SU-DHL-6 (cell line): ENCODE data around the gene BCAS1.

Experiments
- H2AFZ ChIP-seq: fragments of 200-600 bp; sonication (generic); 2 replicates; pipeline ENCODE4 v1.6.1; 2014; ENCODE audit warnings: low read depth, mild to moderate bottlenecking, moderate library complexity, mixed read lengths, antibody characterized with exemption, low read length; ENCODE audit not compliant: severe bottlenecking
- H3F3A ChIP-seq: fragments of 200-600 bp; shearing (Covaris generic); 2 replicates; pipeline ENCODE4 v1.6.0; 2016; ENCODE audit warnings: antibody characterized with exemption, mild to moderate bottlenecking; ENCODE audit not compliant: insufficient read depth
- H3K27ac ChIP-seq: fragments of 200-600 bp; sonication (generic); 2 replicates; pipeline ENCODE4 v1.5.1; 2016; ENCODE audit warnings: low read depth, mild to moderate bottlenecking, low read length, moderate library complexity, mixed read lengths
- H3K27me3 ChIP-seq: fragments of 200-600 bp; sonication (generic), shearing (Covaris generic); 2 replicates; pipeline ENCODE4 v1.6.0; 2014; ENCODE audit warnings: mild to moderate bottlenecking, low read length
- H3K36me3 ChIP-seq: fragments of 200-600 bp; sonication (generic); 2 replicates; pipeline ENCODE4 v1.6.1; 2014; ENCODE audit warnings: mild to moderate bottlenecking, low read length, mixed read lengths
- H3K4me2 ChIP-seq: fragments of 300-600, 200-600 bp; shearing (Covaris generic), sonication (generic); 2 replicates; pipeline ENCODE4 v1.6.0; 2014; ENCODE audit warnings: low read length, low read depth, mild to moderate bottlenecking; ENCODE audit not compliant: poor library complexity, severe bottlenecking
- H3K4me3 ChIP-seq: fragments of 200-600 bp; sonication (generic); 2 replicates; pipeline ENCODE4 v1.5.1; 2014; ENCODE audit warnings: antibody characterized with exemption, low read length, mild to moderate bottlenecking, mixed read lengths; ENCODE audit not compliant: insufficient read depth, poor library complexity, severe bottlenecking
- H3K79me2 ChIP-seq: fragments of 200-600 bp; sonication (generic); 2 replicates; pipeline ENCODE4 v1.6.1; 2014; ENCODE audit warnings: mild to moderate bottlenecking, low read length, moderate library complexity; ENCODE audit not compliant: insufficient read depth
- H3K9ac ChIP-seq: fragments of 200-600 bp; sonication (generic); 2 replicates; pipeline ENCODE4 v1.7.0; 2014; ENCODE audit warnings: mild to moderate bottlenecking, low read length
- H3K9me2 ChIP-seq: fragments of 200-600 bp; sonication (generic); replicated peaks from 2 replicates; pipeline ENCODE4 v1.6.1; 2014; ENCODE audit warnings: low read length; ENCODE audit not compliant: insufficient read depth
- H3K9me3 ChIP-seq: fragments of 200-600 bp; sonication (generic); 2 replicates; pipeline ENCODE4 v1.6.1; 2014; ENCODE audit warnings: low read length, mixed read lengths; ENCODE audit not compliant: insufficient read depth
- H4K20me1 ChIP-seq: fragments of 200-600 bp; sonication (generic); 2 replicates; pipeline ENCODE4 v1.6.1; 2014; ENCODE audit warnings: low read depth, mild to moderate bottlenecking, antibody characterized with exemption, low read length, moderate library complexity, mixed read lengths
- EZH2phosphoT487 ChIP-seq: fragments of 200-600 bp; sonication (generic), shearing (Covaris generic); conservative IDR thresholded peaks from 2 replicates; pipeline ENCODE4 v1.6.1; 2018; ENCODE audit warnings: mild to moderate bottlenecking, antibody characterized with exemption, low read length, moderate library complexity, mixed read lengths
- TF ChIP-seq, protein P1 (sequence below): fragments of 200-600 bp; sonication (generic); IDR thresholded peaks from one replicate; pipeline ENCODE4 v1.5.1; 2017; ENCODE audit warnings: antibody characterized with exemption, mild to moderate bottlenecking, low read length, moderate library complexity; ENCODE audit not compliant: insufficient read depth, poor library complexity, severe bottlenecking

The BCAS1 gene

DNA sequence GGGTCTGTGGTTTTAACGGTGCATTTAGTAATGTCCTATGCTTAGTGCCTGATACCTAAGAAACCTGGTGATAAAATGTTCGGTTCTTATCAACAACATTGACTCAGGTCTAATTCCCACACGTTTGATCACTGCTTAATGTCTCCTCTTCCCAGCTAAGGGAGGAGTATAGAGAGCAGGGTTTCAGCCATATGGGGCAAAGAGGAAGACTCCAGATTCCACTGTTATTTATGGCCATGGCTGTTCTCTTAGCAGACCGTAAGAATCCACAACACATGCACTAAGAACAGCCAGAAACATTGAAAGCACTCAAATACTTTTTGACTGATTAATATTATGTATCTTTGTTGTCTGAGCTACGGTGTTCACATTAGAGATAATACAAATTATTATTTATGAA, 112.1 kb downstream of the BCAS1 start:
- no peaks in the 10 kb centered on the region for H3F3A ChIP-seq
- no peaks in the 10 kb centered on the region for H4K20me1 ChIP-seq
- H3K4me2 ChIP-seq, result no peak overlapping the region
- H3K9ac ChIP-seq, result no peak overlapping the region
- H3K9me2 ChIP-seq, result no peaks in the 10 kb centered on the region
- H2AFZ ChIP-seq, result no peak overlapping the region
- no peak overlapping the region for H3K27ac ChIP-seq
- TF ChIP-seq EZH2phosphoT487, result no peak
- TF ChIP-seq, protein P1, sequence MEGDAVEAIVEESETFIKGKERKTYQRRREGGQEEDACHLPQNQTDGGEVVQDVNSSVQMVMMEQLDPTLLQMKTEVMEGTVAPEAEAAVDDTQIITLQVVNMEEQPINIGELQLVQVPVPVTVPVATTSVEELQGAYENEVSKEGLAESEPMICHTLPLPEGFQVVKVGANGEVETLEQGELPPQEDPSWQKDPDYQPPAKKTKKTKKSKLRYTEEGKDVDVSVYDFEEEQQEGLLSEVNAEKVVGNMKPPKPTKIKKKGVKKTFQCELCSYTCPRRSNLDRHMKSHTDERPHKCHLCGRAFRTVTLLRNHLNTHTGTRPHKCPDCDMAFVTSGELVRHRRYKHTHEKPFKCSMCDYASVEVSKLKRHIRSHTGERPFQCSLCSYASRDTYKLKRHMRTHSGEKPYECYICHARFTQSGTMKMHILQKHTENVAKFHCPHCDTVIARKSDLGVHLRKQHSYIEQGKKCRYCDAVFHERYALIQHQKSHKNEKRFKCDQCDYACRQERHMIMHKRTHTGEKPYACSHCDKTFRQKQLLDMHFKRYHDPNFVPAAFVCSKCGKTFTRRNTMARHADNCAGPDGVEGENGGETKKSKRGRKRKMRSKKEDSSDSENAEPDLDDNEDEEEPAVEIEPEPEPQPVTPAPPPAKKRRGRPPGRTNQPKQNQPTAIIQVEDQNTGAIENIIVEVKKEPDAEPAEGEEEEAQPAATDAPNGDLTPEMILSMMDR, result no peak
- H3K27me3 ChIP-seq, result no peaks in the 10 kb centered on the region
- no peaks in the 10 kb centered on the region for H3K79me2 ChIP-seq
- H3K4me3 ChIP-seq, result no peak overlapping the region
- no peaks in the 10 kb centered on the region for H3K9me3 ChIP-seq
- no peaks in the 10 kb centered on the region for H3K36me3 ChIP-seq

DNA sequence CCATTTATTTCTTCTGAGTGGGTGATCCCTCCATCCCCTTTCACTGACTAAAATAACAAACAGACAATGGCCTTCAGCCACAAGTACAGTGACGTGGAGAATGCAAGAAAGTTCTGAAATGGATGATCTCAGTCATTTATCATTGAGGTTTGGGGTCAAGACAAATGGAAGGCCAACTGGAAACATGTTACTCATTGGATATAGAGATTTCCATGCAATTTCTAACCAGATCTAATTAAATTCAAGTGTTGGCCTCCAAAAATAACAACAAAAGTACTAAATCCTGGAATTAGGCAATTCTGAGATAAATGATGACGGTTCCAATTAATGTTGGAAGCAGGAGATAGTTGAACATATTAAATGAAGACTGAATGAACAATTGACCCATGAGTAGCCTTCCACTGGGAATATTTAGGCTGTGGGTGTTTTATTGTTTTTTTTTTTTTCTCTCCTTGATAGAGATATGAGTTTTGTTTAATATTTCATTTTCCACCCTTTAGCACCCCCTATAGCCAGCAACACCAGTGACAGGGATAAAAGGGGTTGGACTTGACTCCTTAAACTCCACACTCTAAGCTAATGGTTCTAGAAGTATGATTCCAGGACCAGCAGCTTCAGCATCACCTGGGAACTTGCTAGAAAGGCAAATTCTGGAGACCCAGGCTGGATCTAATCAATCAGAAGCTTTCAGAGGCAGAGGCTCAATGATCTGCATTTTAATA, 112.8 kb downstream of the BCAS1 start:
- H3K9me3 ChIP-seq, result no peaks in the 10 kb centered on the region
- no peaks in the 10 kb centered on the region for H3F3A ChIP-seq
- H4K20me1 ChIP-seq, result no peaks in the 10 kb centered on the region
- no peak overlapping the region for H3K4me3 ChIP-seq
- H3K27me3 ChIP-seq, result no peaks in the 10 kb centered on the region
- H3K4me2 ChIP-seq, result no peak overlapping the region
- no peaks in the 10 kb centered on the region for H3K36me3 ChIP-seq
- H3K9ac ChIP-seq, result no peak overlapping the region
- no peaks in the 10 kb centered on the region for H3K79me2 ChIP-seq
- H2AFZ ChIP-seq, result no peak overlapping the region
- TF ChIP-seq, protein P1, result no peak
- no peak for TF ChIP-seq EZH2phosphoT487
- H3K27ac ChIP-seq, result no peak overlapping the region
- no peaks in the 10 kb centered on the region for H3K9me2 ChIP-seq

DNA sequence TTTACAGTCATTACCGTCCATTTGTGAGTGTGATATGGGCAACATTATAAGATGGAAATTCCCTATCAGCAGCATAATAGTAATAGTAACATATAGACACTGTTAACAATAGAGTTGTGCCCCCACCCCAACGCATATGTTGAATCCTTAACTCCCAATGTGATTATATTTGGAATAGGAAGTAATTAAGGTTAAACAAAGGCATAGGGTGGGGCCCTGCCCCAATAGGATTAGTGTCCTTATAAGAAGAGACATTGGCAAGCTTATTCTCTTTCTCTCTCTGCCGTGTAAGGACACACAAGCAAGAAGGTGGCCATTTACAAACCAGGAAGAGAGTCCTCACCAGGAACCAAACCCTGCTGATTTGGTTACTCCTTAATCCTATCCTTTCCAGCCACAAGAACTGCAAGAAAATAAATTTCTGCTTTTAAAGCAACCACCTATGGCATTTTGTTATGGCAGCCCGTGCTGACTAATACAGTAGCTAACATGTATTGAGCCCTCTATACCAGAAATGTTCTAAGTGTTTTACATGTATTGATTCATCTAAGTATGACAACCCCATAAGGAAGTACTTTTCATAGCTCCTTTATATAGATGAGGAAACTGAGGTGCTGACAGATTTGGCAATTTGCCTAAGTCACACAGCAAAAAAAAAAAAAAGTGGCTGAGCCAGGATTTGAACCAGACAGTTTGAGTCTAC, 114.2 kb downstream of the BCAS1 start:
- H3K27ac ChIP-seq, result no peak overlapping the region
- H3K79me2 ChIP-seq, result no peaks in the 10 kb centered on the region
- no peaks in the 10 kb centered on the region for H3K9me2 ChIP-seq
- H3K9ac ChIP-seq, result no peak overlapping the region
- H3K27me3 ChIP-seq, result no peaks in the 10 kb centered on the region
- no peaks in the 10 kb centered on the region for H4K20me1 ChIP-seq
- no peak overlapping the region for H3K4me2 ChIP-seq
- H2AFZ ChIP-seq, result no peak overlapping the region
- no peak overlapping the region for H3K4me3 ChIP-seq
- no peaks in the 10 kb centered on the region for H3K9me3 ChIP-seq
- TF ChIP-seq, protein P1, result no peak
- H3F3A ChIP-seq, result no peaks in the 10 kb centered on the region
- H3K36me3 ChIP-seq, result no peaks in the 10 kb centered on the region
